SJSA1 (cell line): ENCODE data around the gene PXK. TPM values are rescaled to one million over a fixed set of nuclear protein-coding genes. Genes with fewer than 3 reads are reported as not detected.
"Not testable (repeated sequence)": the region's sequence is repeated elsewhere in the genome, so short reads cannot be mapped to it uniquely, and the experiment has no call there.

ENCODE experiments used
- DNase-seq, 2 experiments: peaks; one replicate each; pipeline ENCODE4 v3.0.0-alpha.2; 2015 to 2020; ENCODE audit warnings: low spot score in 2 of 2, low read depth in 1 of 2
- H3K27ac ChIP-seq: fragments of 250-450 bp; sonication (Bioruptor Pico); 2 replicates; pipeline ENCODE4 v1.5.1; 2020; ENCODE audit warnings: mild to moderate bottlenecking, moderate library complexity
- H3K27me3 ChIP-seq: fragments of 250-450 bp; sonication (Bioruptor Pico); replicated peaks from 2 replicates; pipeline ENCODE4 v1.5.1; 2020; ENCODE audit warnings: mild to moderate bottlenecking, moderate library complexity
- H3K36me3 ChIP-seq: fragments of 250-450 bp; sonication (Bioruptor Pico); 2 replicates; pipeline ENCODE4 v1.5.1; 2020; ENCODE audit warnings: mild to moderate bottlenecking
- H3K4me1 ChIP-seq: fragments of 250-450 bp; sonication (Bioruptor Pico); replicated peaks from 2 replicates; pipeline ENCODE4 v1.6.1; 2021; ENCODE audit warnings: mild to moderate bottlenecking
- H3K4me3 ChIP-seq: fragments of 250-450 bp; sonication (Bioruptor Pico); 2 replicates; pipeline ENCODE4 v1.5.1; 2020; ENCODE audit warnings: mild to moderate bottlenecking
- H3K9me3 ChIP-seq: fragments of 250-450 bp; sonication (Bioruptor Pico); replicated peaks from 2 replicates; pipeline ENCODE4 v1.5.1; 2020; ENCODE audit warnings: mild to moderate bottlenecking
- total RNA-seq: library from RNA; depleted of rRNA; stranded (reverse); fragments of >200 nt; shearing (Covaris generic); gene quantifications from 2 replicates; pipeline ENCODE4 v1.2.3, GENCODE V29; 2014

PXK gene
- total RNA-seq, 1 experiment from 2014 or later, result 13.3 TPM

DNA sequence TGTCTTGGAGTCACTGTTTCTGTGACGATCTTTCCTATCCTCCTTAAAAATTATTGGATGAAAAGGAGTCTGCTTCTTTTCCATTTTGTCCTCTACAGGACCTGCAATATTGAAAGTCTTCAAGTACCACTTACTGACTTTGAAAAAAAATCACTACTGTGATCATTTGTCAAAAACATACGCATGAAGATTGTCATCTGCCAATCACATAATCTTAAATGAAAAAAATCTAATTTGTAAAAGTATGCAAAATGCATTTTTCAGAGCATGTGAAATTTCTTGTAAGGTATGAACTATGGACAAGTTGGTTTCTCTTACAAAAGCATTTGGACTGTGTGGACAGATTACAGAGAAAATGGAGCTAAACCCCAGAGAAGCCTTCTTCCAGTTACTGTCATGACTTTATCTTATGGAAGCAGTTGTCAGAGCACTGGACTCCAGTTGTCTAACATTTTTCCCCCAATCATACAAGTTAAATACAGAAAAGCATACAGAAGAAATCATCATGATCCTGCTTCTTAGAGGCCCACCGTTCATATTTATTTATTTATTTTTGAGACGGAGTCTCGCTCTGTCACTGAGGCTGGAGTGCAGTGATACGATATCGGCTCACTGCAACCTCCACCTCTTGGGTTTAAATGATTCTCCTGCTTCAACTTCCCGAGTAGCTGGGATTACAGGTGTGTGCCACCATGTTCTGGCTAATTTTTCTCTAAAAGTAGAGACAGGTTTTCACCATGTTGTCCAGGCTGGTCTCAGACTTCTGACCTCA is 3.4 kb upstream of the PXK start:
- H3K27me3 ChIP-seq, result no peaks in the 10 kb centered on the region
- H3K27ac ChIP-seq, result no peak overlapping the region
- peaks cover 5% of the 10 kb centered on the region; the same call in 1 of the 2 replicates for H3K9me3 ChIP-seq
- peaks cover 5% of the 10 kb centered on the region; the same call in 1 of the 2 replicates for H3K36me3 ChIP-seq
- peaks cover 28% of the 10 kb centered on the region for H3K4me1 ChIP-seq
- no peak overlapping the region for H3K4me3 ChIP-seq
- DNase-seq, result no peak

DNA sequence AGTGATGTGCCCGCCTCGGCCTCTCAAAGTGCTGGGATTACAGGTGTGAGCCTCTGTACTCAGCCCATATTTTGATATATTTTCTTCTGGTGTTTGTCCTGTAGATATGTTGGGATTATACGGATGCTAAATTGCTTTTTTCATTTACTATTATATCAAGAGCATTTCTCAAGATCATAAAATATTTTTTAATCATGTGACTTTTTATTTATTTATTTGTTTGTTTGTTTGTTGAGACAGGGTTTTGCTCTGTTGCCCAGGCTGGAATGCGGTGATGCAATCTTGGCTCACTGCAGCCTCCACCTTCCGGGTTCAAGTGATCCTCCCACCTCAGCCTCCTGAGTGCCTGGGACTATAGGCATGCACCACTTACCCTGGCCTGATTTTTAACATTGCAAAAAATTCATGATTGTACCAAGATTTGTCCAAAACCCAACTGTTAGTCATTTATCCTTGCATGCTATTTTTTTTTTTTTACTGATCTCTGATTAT is 2.7 kb upstream of the PXK start:
- H3K4me3 ChIP-seq, result no peak overlapping the region
- H3K27me3 ChIP-seq, result no peaks in the 10 kb centered on the region
- H3K27ac ChIP-seq, result no peak overlapping the region
- peaks cover 34% of the 10 kb centered on the region for H3K4me1 ChIP-seq
- peaks cover 5% of the 10 kb centered on the region; the same call in 1 of the 2 replicates for H3K36me3 ChIP-seq
- no peak for DNase-seq
- H3K9me3 ChIP-seq, result peaks cover 5% of the 10 kb centered on the region; the same call in 1 of the 2 replicates

DNA sequence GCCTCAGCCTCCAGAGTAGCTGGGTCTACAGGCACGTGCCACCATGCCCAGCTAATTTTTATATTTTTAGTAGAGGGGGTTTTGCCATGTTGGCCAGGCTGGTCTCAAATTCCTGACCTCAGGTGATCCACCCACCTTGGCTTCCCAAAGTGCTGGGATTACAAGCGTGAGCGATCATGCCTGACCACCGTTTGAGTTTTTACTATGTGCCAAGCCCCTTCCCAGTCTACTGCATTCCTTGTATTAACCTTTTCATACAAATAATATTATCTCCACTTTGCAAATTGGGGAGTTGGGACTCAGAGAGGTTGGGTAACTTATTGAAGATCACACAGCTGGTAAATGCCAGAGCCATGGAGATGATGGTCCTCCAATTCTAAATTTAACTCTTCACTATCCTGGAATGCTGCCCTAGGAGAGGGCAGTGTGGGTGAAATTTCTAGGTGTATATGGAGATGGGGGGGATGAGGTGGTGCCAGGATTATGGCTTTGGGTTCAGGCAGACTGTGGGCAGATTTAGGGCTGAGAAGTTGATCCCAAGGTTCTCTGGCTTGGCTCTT is 1.0 kb upstream of the PXK start:
- H3K4me3 ChIP-seq, result no peak overlapping the region
- H3K9me3 ChIP-seq, result peaks cover 5% of the 10 kb centered on the region; the same call in 1 of the 2 replicates
- H3K27me3 ChIP-seq, result no peaks in the 10 kb centered on the region
- no peak overlapping the region for H3K27ac ChIP-seq
- H3K36me3 ChIP-seq, result peaks cover 5% of the 10 kb centered on the region; the same call in 1 of the 2 replicates
- no peak for DNase-seq
- peaks cover 38% of the 10 kb centered on the region for H3K4me1 ChIP-seq

DNA sequence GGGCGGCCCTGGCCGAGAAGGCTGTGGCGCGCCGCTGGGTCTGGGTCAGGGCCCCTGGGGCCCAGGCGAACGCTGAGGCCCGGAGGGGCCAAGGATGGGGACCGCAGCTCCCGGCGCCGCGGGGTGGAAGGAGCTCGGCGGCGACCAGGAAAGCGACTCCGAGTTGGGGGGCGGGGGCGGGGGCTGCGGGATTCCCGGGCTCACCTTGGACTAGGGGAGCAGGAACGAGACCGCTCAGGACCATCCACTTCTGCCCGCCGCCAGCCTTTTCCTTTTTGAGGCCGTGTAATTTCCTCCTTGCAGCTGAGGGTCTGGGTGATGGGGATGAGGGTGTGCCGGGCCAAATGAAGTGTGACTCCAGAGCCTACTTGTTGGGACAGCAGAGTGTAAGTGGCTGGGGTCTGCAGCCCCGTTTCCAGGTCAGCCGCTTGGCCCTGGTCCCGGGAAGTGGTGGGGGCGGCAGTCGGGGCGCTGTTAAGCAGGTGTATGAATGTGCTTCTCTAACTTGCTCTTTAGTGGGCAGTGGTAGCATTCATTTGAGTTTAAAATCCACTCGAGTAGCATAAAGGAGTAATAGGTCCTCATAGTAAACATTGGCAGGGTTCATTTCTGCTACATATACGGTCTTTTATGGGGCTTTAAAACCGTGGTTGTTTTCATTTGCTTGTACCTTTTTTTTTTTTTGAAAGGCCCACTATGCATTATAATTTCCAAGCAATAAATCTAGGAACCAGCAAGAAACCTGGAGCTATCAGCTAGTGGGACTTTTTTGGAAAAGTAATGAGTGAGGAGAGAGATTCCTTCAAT is 717 bp downstream of the PXK start:
- no peak for DNase-seq
- Histone ChIP-seq H3K36me3 (peaks cover 5% of the 10 kb centered on the region; the same call in 1 of the 2 replicates), H3K4me3 (peak overlapping the region; percentile 90), H3K9me3 (peaks cover 5% of the 10 kb centered on the region; the same call in 1 of the 2 replicates), H3K27me3 (no peaks in the 10 kb centered on the region), H3K27ac (no peak overlapping the region), H3K4me1 (peaks cover 38% of the 10 kb centered on the region)

DNA sequence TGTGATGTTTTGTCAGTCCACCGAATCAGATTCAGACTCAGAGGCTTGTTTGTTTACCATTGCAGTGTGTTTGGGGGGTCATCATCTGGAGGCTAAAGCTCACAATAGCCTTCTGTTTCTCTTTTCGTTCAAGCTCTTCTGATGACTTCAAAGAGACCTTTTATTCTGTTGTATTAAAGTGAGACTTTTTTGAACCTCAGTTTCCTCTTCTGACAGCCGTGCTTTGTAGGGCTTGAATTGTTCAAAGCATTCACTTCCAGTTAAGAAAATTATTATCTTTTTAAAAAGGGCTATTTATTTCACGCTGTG is 1.3 kb downstream of the PXK start:
- no peak overlapping the region for H3K27ac ChIP-seq
- peak in 1 of 2 experiments; percentile 12 for DNase-seq
- peaks cover 5% of the 10 kb centered on the region; the same call in 1 of the 2 replicates for H3K36me3 ChIP-seq
- H3K4me3 ChIP-seq, result peak overlapping the region; percentile 90
- H3K4me1 ChIP-seq, result peaks cover 38% of the 10 kb centered on the region
- H3K27me3 ChIP-seq, result no peaks in the 10 kb centered on the region
- H3K9me3 ChIP-seq, result peaks cover 5% of the 10 kb centered on the region; the same call in 1 of the 2 replicates

DNA sequence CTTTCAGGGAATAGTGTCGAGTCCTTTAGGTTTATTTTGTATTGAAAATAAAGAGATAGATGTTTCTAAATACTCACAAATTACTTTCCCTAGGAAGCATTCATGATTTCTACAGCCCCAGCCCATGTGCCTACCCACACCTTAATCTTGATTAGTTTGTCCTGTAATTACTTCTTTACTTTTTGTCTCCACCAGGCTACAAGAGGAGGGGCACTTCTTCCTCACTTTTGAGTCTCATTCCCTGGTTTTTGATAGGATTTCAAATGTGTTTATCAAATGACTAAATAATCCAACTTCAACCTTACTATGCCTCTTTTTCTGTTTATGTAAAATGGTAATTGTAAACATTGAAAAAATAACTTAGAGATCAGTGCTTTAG is 1.8 kb downstream of the PXK start:
- Histone ChIP-seq H3K4me1 (peaks cover 38% of the 10 kb centered on the region), H3K36me3 (peaks cover 5% of the 10 kb centered on the region; the same call in 1 of the 2 replicates), H3K4me3 (no peak overlapping the region), H3K27ac (no peak overlapping the region), H3K9me3 (peaks cover 5% of the 10 kb centered on the region; the same call in 1 of the 2 replicates), H3K27me3 (no peaks in the 10 kb centered on the region)
- DNase-seq, result no peak

DNA sequence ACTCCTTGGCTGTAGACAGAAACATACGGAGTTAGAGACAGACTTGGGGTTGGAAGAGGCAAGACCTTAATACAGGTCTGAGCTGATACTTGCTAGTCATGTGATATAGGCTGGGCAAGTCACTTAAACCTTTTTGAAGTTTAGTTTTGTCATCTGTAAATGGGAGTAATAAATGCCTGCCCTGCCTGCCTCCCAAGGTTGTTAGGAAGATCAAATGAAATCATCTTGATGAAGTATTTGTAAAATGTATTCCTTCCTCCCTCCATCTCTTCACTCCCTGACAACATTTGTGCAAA is 2.9 kb downstream of the PXK start:
- no peak for DNase-seq
- Histone ChIP-seq H3K4me1 (peaks cover 38% of the 10 kb centered on the region), H3K9me3 (peaks cover 5% of the 10 kb centered on the region; the same call in 1 of the 2 replicates), H3K27me3 (no peaks in the 10 kb centered on the region), H3K4me3 (no peak overlapping the region), H3K27ac (peak overlapping the region; percentile 32), H3K36me3 (peaks cover 5% of the 10 kb centered on the region; the same call in 1 of the 2 replicates)

DNA sequence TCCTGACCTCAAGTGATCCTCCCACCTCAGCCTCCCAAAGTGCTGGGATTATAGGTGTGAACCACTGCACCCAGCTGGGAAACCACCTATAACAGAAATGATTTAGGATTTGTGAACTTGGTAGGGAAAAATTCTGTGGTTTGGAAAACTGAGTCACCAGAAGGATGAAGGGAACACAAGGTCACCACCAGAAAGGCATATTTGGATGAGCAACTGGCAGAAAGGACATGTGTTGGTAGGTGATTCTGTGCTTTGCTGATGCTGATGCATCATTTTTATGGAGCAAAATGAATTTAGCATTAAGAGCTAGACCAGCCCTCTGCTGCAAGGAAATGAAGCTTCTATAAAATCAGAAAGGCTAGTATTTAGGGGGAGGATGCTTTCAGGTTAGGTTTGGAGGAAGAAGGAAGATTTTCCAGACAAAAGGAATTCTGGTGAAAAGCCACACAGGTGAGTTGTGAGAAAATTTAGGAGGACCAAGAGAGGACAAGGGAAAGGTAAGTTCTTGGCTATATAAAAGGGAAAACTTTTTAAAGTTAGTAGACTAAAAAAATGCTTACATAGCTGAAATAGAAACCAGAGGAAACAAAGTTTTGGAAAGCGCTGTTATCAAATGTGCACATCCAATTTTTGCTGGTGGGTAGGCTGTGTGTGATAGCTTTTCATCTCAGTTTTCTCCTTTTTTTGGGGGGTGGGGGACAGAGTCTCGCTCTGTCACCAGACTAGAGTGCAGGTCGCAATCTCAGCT is 3.6 kb downstream of the PXK start:
- peak in 1 of 2 experiments; percentile 15 for DNase-seq
- Histone ChIP-seq H3K36me3 (peaks cover 5% of the 10 kb centered on the region; the same call in 1 of the 2 replicates), H3K27me3 (no peaks in the 10 kb centered on the region), H3K4me1 (peaks cover 42% of the 10 kb centered on the region), H3K4me3 (no peak overlapping the region), H3K27ac (no peak overlapping the region), H3K9me3 (peaks cover 5% of the 10 kb centered on the region; the same call in 1 of the 2 replicates)

DNA sequence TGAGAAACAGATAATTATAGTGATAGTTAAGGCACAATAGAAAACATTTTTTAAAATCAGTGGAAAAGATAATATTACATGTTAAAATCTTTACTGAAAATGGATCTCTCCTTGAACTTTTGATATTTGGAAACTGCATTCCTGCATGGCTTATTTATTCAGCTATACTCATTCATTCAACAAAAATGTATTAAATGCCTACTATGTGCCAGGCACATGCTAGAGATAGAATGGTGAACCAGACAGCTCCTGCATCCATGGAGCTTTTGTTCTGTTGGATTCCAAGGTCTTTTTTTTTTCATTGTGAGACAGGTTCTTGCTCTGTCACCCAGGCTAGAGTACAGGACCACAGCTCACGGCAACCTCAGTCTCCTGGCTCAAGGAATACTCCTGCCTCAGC is 4.5 kb downstream of the PXK start:
- Histone ChIP-seq H3K9me3 (peaks cover 5% of the 10 kb centered on the region; the same call in 1 of the 2 replicates), H3K4me3 (no peak overlapping the region), H3K4me1 (peaks cover 41% of the 10 kb centered on the region), H3K36me3 (peaks cover 5% of the 10 kb centered on the region; the same call in 1 of the 2 replicates), H3K27me3 (no peaks in the 10 kb centered on the region), H3K27ac (no peak overlapping the region)
- no peak for DNase-seq

DNA sequence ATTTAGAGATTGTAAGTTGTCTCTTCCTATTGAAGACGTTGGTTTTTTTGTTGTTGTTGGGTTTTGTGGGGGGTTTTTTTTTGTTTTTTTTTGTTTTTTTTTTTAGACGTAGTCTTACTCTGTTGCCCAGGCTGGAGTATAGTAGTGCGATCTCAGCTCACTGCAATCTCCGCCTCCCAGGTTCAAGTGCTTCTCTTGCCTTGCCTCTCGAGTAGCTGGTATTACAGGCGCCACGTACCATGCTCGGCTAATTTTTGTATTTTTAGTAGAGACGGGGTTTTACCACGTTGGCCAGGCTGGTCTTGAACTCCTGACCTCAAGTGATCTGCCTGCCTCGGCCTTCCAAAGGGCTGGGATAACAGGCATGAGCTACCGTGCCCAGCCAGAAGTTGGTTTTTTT is 6.5 kb downstream of the PXK start:
- not testable (repeated sequence) for H3K36me3 ChIP-seq, H3K4me3 ChIP-seq, H3K9me3 ChIP-seq, H3K27me3 ChIP-seq, H3K27ac ChIP-seq, DNase-seq
- peaks cover 27% of the 10 kb centered on the region for H3K4me1 ChIP-seq

DNA sequence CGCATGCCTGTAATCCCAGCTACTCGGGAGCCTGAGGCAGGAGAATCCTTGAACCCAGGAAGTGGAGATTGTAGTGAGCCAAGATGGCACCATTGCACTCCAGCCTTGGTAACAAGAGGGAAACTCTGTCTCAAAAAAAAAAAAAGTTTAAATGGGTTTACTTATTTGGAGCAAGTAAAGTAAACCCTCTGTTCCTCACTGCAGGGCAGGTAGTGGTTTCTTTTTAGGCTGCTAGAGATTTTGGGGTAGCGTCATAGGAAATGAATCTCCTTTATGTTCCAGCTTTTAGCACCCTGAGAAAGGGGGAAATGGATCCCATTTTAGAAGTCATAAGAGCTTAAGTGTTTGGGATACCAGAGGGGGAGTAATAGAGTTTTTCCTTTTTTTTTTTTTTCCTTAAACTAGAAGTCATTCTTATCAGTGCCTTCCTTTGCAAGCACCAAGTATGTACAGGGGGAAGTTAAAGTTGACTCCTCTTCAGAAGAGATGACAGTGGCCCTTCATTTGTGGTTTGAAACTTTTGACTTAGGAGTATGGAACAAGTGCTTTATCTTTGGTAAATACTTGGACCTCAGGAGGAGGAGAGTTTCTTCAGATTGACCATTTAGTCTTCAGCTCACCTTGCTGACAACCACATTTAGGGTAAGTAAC is 8.0 kb downstream of the PXK start:
- H3K36me3 ChIP-seq, result no peaks in the 10 kb centered on the region
- H3K27me3 ChIP-seq, result no peaks in the 10 kb centered on the region
- H3K4me1 ChIP-seq, result peaks cover 11% of the 10 kb centered on the region
- no peak for DNase-seq
- H3K27ac ChIP-seq, result no peak overlapping the region
- no peaks in the 10 kb centered on the region for H3K9me3 ChIP-seq
- no peak overlapping the region for H3K4me3 ChIP-seq

DNA sequence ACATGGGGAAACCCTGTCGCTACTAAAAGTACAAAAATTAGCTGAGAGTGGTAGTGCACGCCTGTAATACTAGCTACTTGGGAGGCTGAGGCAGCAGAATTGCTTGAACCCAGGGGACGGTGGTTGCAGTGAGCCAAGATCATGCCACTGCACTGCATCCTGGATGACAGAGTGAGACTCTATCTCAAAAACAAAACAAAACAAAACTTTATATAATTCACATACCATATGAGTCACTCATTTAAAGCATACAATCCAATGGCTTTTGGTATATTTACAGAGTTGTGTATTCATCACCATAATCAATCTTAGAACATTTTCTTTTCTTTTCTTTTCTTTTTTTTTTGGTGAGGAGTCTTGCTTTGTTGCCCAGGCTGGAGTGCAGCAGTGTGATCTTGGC is 8.7 kb downstream of the PXK start:
- Histone ChIP-seq H3K27ac (no peak overlapping the region), H3K27me3 (no peaks in the 10 kb centered on the region)
- peak in 1 of 2 experiments; percentile 10 for DNase-seq

DNA sequence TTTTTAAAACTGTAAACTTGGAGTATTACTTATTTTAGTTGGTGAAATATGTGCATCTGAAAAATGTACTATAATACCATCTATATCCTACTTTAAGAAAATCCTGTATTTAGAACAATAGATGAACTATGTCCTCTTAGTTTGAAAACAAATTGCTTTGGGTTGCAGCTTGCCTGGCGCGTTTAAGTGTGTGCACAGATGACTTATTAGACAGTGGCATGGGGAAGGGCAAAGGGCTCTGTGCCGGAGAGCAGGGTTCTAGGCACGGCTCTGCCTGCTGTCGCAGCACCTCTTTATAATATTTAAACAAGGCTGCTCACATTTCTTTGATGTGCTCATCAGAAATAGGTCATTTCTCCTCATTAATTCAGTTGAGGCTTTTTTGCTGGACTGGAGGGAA is 10.0 kb downstream of the PXK start:
- Histone ChIP-seq H3K27ac (no peak overlapping the region), H3K27me3 (no peaks in the 10 kb centered on the region), H3K36me3 (no peaks in the 10 kb centered on the region), H3K4me1 (peaks cover 5% of the 10 kb centered on the region), H3K9me3 (no peaks in the 10 kb centered on the region), H3K4me3 (no peak overlapping the region)
- no peak for DNase-seq

More for the DNA sequence above, 8.7 kb downstream of the PXK start:
- no peak overlapping the region for H3K4me3 ChIP-seq
- peaks cover 7% of the 10 kb centered on the region for H3K4me1 ChIP-seq
- no peaks in the 10 kb centered on the region for H3K36me3 ChIP-seq
- H3K9me3 ChIP-seq, result no peaks in the 10 kb centered on the region
